ENCODE data around the gene ZSCAN16.
A peak's percentile ranks its signal among the peaks of the same experiment; 100 is the strongest.

DNA sequence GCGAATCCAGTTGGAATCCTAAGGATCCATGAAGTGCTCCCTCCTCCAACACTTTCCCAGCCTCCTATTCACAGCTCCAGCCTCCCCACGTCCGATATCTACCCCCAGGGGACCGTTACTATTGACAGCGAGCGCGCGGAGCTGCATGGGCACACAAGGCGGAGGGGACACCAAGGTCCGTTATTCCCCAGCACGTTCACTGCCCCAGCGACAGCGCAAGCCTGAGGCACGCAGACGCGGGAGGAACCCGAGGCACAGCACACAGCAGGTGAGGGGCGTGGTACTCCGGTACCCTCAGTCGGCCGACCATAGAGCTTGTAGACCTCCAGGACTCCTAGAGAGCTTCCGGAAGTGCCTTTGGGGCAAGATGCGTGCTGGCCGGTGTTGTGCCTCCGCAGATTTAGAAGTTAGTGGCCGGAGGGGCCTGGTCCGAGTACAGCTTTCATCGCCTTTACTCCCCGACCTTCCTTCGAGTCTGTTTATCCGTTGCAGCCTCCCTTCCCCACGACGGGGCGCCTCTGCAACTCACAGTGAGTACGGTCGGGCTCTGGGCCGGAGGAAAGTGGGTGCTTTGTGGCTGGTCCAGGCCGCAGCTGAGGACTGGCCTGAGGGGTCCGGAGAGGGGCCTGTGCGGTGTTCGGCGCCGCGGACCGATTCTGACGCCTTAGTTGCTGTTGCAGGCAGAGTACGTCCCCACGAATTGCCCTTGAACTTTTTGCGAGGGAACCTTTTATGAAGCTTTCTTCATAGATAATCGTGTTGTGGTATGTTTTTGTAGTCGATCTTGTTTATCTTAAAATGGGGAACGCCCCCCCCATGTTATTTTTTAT, 17.3 kb downstream of the ZSCAN16 start, which contains the start of gene ZKSCAN8:
- no peak for TF ChIP-seq SP1 (IDR thresholded peaks at IDR 0.05)
- TF ChIP-seq FOXA1 (IDR thresholded peaks at IDR 0.05): no peak
- no peak for TF ChIP-seq BHLHE40 (IDR thresholded peaks at IDR 0.05; ENCODE audit: borderline replicate concordance)
- TF ChIP-seq LEF1 (IDR thresholded peaks at IDR 0.05; ENCODE audit: borderline replicate concordance): no peak
- peak; percentile 78 for TF ChIP-seq ELF4 (IDR thresholded peaks at IDR 0.05)

All from HEK293T (cell line).